Liver (tissue), 9 donors: Measurements from ENCODE around the gene PDE4D. TPM values are rescaled to one million over a fixed set of nuclear protein-coding genes. Genes with fewer than 3 reads are reported as not detected.

Source experiments
- DNase-seq: peaks from one replicate; pipeline ENCODE4 v3.0.0-alpha.2; 2017; ENCODE audit warnings: low spot score
- H3K27ac ChIP-seq, 2 donors: one replicate each; pipeline ENCODE4 v1.7.0; 2013; ENCODE audit warnings: inconsistent platforms in 2 of 2, low read length in 2 of 2, control low read depth in 1 of 2, low read depth in 1 of 2, mild to moderate bottlenecking in 1 of 2
- H3K27me3 ChIP-seq, 4 donors: one replicate each; pipeline versions ENCODE4 v1.6.1 to v1.7.0; 2013; ENCODE audit warnings: low read length in 3 of 4, inconsistent platforms in 1 of 4, mild to moderate bottlenecking in 1 of 4, moderate library complexity in 1 of 4; ENCODE audit not compliant: control insufficient read depth in 4 of 4, insufficient read depth in 4 of 4
- H3K36me3 ChIP-seq, 4 donors: one replicate each; pipeline versions ENCODE4 v1.6.1 to v1.7.0; 2013; ENCODE audit warnings: low read length in 3 of 4, mild to moderate bottlenecking in 3 of 4, low read depth in 1 of 4, moderate library complexity in 1 of 4; ENCODE audit not compliant: control insufficient read depth in 4 of 4, insufficient read depth in 3 of 4
- H3K4me1 ChIP-seq, 4 donors: one replicate each; pipeline versions ENCODE4 v1.6.1 to v1.7.0; 2013; ENCODE audit warnings: low read length in 3 of 4, mild to moderate bottlenecking in 3 of 4, moderate library complexity in 1 of 4; ENCODE audit not compliant: control insufficient read depth in 4 of 4, insufficient read depth in 4 of 4
- H3K4me3 ChIP-seq, 3 donors: one replicate each; pipeline versions ENCODE4 v1.6.1 to v1.7.0; 2013; ENCODE audit warnings: low read length in 3 of 3, control low read depth in 1 of 3, low read depth in 1 of 3, mild to moderate bottlenecking in 1 of 3
- H3K9ac ChIP-seq, 2 donors: one replicate each; pipeline ENCODE4 v1.7.0; 2013; ENCODE audit warnings: low read length in 2 of 2, mild to moderate bottlenecking in 2 of 2, moderate library complexity in 2 of 2, control low read depth in 1 of 2, low read depth in 1 of 2
- H3K9me3 ChIP-seq, 4 donors: one replicate each; pipeline versions ENCODE4 v1.6.1 to v1.7.0; 2013; ENCODE audit warnings: low read length in 3 of 4; ENCODE audit not compliant: control insufficient read depth in 4 of 4
- ATF3 ChIP-seq: IDR thresholded peaks from 2 replicates; pipeline ENCODE4 v1.6.1; 2016; ENCODE audit warnings: antibody characterized with exemption
- EGR1 ChIP-seq, 2 donors: IDR thresholded peaks; 2 replicates each; pipeline ENCODE4 v1.6.1; 2016 to 2018; ENCODE audit warnings: antibody characterized with exemption in 2 of 2, low read depth in 2 of 2
- FOXA1 ChIP-seq: IDR thresholded peaks from 2 replicates; pipeline ENCODE4 v1.6.1; 2016; ENCODE audit warnings: antibody characterized with exemption
- FOXA2 ChIP-seq: IDR thresholded peaks from 2 replicates; pipeline ENCODE4 v1.6.1; 2016; ENCODE audit warnings: antibody characterized with exemption
- GABPA ChIP-seq, 2 donors: IDR thresholded peaks in 1 of 2; conservative IDR thresholded peaks in 1 of 2; 2 replicates each; pipeline ENCODE4 v1.6.1; 2016; ENCODE audit warnings: antibody characterized with exemption in 2 of 2, mild to moderate bottlenecking in 1 of 2, moderate library complexity in 1 of 2
- HNF4A ChIP-seq, 2 donors: conservative IDR thresholded peaks; 2 replicates each; pipeline ENCODE4 v1.6.1; 2016; ENCODE audit warnings: antibody characterized with exemption in 2 of 2, mild to moderate bottlenecking in 2 of 2
- HNF4G ChIP-seq: IDR thresholded peaks from 2 replicates; pipeline ENCODE4 v1.6.1; 2016; ENCODE audit warnings: antibody characterized with exemption
- JUND ChIP-seq, 2 donors: IDR thresholded peaks; 2 replicates each; pipeline ENCODE4 v1.6.1; 2016; ENCODE audit warnings: antibody characterized with exemption in 2 of 2
- NR2F2 ChIP-seq: IDR thresholded peaks from 2 replicates; pipeline ENCODE4 v1.6.1; 2016; ENCODE audit warnings: antibody characterized with exemption
- RAD21 ChIP-seq, 2 donors: IDR thresholded peaks; 2 replicates each; pipeline ENCODE4 v1.6.1; 2016; ENCODE audit warnings: antibody characterized with exemption in 2 of 2, mild to moderate bottlenecking in 2 of 2
- RXRA ChIP-seq, 2 donors: IDR thresholded peaks; 2 replicates each; pipeline ENCODE4 v1.6.1; 2017 to 2018; ENCODE audit warnings: antibody characterized with exemption in 2 of 2, mild to moderate bottlenecking in 1 of 2
- SP1 ChIP-seq: IDR thresholded peaks from 2 replicates; pipeline ENCODE4 v1.6.1; 2018; ENCODE audit warnings: antibody characterized with exemption, mild to moderate bottlenecking
- TAF1 ChIP-seq: conservative IDR thresholded peaks from 2 replicates; pipeline ENCODE4 v1.6.1; 2016; ENCODE audit warnings: antibody characterized with exemption, mild to moderate bottlenecking
- YY1 ChIP-seq: IDR thresholded peaks from 2 replicates; pipeline ENCODE4 v1.6.1; 2016; ENCODE audit warnings: antibody characterized with exemption, mild to moderate bottlenecking
- ZBTB33 ChIP-seq: IDR thresholded peaks from 2 replicates; pipeline ENCODE4 v1.6.1; 2016; ENCODE audit warnings: antibody characterized with exemption
- WGBS: extraction: QIAGEN DNeasy Blood & Tissue Kit; methylation state at CpG from one replicate; pipeline ENCODE4 v1.1.7; 2013; 5-methylcytosine and 5-hydroxymethylcytosine counted together
- polyA plus RNA-seq, 2 donors: library from polyadenylated mRNA; stranded (reverse) in 1 of 2; unstranded in 1 of 2; fragments of 200-250 nt in 1 of 2; fragments of >200 nt in 1 of 2; fragmentation: Nextera tagmentation in 1 of 2; extraction: Ambion mirVana in 1 of 2; gene quantifications; one replicate each; pipeline versions ENCODE4 v1.2.1 to v1.2.3, GENCODE V29; 2013 to 2015
- total RNA-seq, 2 donors: library from RNA; depleted of rRNA; stranded (reverse); fragments of >200 nt; gene quantifications; one replicate each; pipeline ENCODE4 v1.2.3, GENCODE V29; 2014
- TF ChIP-seq, protein P1 (sequence below): fragments of 150-350 bp; IDR thresholded peaks from 2 replicates; pipeline ENCODE4 v1.5.1; 2017; ENCODE audit warnings: improper control_type of control experiment, low read depth, low read length; ENCODE audit not compliant: missing input control
- TF ChIP-seq, protein P2 (sequence below): IDR thresholded peaks from 2 replicates; pipeline ENCODE4 v1.6.1; 2016; ENCODE audit warnings: antibody characterized with exemption
- TF ChIP-seq, protein P3 (sequence below): IDR thresholded peaks from 2 replicates; pipeline ENCODE4 v1.6.1; 2016; ENCODE audit warnings: antibody characterized with exemption, mild to moderate bottlenecking
- donor health status: healthy.
- donor health status: healthy.
- donor health status: healthy.
- donor health status: healthy.
- donor health status: healthy.

PDE4D gene
- total and polyA plus RNA-seq, 4 donors, result 0.67 to 11.9 (median 6.5) TPM

DNA sequence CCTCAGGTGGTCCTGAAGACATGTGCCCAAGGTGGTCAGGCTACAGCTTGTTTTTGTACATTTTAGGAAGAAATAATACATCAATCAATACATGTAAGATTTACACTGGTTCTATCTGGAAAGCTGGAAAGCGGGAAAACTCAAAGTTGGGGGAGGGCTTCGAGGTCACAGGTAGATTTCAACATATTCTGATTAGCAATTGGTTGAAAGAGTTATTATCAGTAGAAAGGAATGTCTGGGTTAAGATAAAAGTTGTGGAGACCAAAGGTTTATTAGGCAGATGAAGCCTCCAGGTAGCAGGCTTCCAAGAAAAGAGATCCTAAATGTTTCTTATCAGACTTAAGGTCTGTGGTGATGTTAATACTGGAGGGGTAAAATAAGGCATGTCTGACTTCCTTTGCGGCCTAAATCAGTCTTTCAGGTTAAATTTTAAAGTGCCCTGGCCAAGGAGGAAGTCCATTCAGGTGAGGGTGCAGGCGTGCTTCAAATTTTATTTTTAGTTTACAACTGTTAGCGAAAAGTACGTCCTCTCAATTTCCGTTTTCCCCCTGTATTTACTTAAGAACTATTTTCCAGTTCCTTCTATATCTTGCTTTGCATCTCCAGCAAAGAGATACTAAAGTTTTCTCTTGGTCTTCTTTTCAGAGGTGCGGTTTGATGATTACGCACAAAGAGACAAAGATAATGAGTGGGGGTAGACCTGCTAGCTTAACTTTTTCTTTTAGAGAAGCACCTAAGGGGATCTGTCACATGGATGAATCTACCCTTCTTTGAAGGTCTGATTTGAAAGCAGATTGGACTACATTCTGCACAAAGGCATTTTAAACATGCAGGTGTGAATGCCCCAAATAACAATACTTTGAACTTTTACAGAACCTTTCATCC, 732.1 kb downstream of the PDE4D start:
- TF ChIP-seq HNF4G (no peak), JUND (IDR thresholded peaks at IDR 0.05) (no peak), ATF3 (no peak), EGR1 (IDR thresholded peaks at IDR 0.05; ENCODE audit: low read depth in 2 of 2) (no peak), RXRA (IDR thresholded peaks at IDR 0.05) (no peak), TAF1 (no peak), GABPA (IDR thresholded peaks at IDR 0.05 in 1 of 2, conservative IDR thresholded peaks at IDR 0.05 in 1 of 2) (no peak), RAD21 (IDR thresholded peaks at IDR 0.05) (no peak), SP1 (no peak), YY1 (no peak), ZBTB33 (no peak), NR2F2 (no peak), HNF4A (conservative IDR thresholded peaks at IDR 0.05) (no peak), FOXA2 (no peak), FOXA1 (no peak)
- TF ChIP-seq, protein P1, sequence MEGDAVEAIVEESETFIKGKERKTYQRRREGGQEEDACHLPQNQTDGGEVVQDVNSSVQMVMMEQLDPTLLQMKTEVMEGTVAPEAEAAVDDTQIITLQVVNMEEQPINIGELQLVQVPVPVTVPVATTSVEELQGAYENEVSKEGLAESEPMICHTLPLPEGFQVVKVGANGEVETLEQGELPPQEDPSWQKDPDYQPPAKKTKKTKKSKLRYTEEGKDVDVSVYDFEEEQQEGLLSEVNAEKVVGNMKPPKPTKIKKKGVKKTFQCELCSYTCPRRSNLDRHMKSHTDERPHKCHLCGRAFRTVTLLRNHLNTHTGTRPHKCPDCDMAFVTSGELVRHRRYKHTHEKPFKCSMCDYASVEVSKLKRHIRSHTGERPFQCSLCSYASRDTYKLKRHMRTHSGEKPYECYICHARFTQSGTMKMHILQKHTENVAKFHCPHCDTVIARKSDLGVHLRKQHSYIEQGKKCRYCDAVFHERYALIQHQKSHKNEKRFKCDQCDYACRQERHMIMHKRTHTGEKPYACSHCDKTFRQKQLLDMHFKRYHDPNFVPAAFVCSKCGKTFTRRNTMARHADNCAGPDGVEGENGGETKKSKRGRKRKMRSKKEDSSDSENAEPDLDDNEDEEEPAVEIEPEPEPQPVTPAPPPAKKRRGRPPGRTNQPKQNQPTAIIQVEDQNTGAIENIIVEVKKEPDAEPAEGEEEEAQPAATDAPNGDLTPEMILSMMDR, result no peak
- TF ChIP-seq, protein P2, sequence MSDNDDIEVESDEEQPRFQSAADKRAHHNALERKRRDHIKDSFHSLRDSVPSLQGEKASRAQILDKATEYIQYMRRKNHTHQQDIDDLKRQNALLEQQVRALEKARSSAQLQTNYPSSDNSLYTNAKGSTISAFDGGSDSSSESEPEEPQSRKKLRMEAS, result no peak
- TF ChIP-seq, protein P3, sequence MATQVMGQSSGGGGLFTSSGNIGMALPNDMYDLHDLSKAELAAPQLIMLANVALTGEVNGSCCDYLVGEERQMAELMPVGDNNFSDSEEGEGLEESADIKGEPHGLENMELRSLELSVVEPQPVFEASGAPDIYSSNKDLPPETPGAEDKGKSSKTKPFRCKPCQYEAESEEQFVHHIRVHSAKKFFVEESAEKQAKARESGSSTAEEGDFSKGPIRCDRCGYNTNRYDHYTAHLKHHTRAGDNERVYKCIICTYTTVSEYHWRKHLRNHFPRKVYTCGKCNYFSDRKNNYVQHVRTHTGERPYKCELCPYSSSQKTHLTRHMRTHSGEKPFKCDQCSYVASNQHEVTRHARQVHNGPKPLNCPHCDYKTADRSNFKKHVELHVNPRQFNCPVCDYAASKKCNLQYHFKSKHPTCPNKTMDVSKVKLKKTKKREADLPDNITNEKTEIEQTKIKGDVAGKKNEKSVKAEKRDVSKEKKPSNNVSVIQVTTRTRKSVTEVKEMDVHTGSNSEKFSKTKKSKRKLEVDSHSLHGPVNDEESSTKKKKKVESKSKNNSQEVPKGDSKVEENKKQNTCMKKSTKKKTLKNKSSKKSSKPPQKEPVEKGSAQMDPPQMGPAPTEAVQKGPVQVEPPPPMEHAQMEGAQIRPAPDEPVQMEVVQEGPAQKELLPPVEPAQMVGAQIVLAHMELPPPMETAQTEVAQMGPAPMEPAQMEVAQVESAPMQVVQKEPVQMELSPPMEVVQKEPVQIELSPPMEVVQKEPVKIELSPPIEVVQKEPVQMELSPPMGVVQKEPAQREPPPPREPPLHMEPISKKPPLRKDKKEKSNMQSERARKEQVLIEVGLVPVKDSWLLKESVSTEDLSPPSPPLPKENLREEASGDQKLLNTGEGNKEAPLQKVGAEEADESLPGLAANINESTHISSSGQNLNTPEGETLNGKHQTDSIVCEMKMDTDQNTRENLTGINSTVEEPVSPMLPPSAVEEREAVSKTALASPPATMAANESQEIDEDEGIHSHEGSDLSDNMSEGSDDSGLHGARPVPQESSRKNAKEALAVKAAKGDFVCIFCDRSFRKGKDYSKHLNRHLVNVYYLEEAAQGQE, result no peak
- Histone ChIP-seq H3K27me3 (no peaks in the 10 kb centered on the region), H3K27ac (no peak overlapping the region), H3K36me3 (no peaks in the 10 kb centered on the region), H3K9me3 (no peaks in the 10 kb centered on the region), H3K9ac (no peak overlapping the region), H3K4me3 (no peak overlapping the region), H3K4me1 (no peaks in the 10 kb centered on the region)
- no peak for DNase-seq
- 93% methylated on average over 9 of the region's 9 CpGs for WGBS
